ENCODE measurements around the gene CDC73. TPM values are rescaled to one million over a fixed set of nuclear protein-coding genes. Genes with fewer than 3 reads are reported as not detected.

Gene CDC73
- total RNA-seq, 4 donors from 2014 or later, result 26.2 to 208 (median 54.6) TPM

DNA sequence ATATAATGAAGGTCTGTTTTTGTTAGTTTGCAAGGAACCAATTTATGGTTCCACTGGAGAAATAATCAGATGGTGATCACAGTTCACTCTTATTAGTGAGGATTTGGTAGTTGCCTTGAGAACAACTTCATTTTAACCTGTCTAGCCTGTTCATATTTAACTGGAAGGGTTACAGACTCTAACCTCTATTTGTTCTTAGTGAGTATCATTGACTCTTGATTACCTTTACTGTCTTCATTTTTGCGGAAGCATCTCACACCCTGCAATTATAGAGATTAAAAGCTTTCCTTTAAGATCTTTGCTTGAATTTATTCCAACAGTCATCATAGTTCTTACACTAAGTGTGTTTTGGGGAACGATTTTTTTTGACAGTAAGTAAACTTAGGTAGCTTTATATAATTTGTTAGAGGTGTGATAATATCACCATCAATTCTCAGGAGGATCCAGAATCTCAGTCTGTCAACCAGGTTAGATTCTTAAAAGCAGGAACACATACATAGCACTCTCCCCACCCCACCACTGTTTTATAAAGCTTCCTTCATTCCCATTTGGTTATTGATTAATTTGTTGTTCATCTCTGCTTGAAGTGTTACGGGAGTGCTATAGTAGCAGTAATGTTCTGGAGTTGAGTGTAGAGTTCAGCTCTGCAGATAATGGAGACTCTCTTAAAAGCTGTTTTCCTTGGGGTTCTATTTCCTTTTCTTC is 34.4 kb downstream of the CDC73 start:
- in situ Hi-C loops (cut with MboI; ENCODE audit: low pct_ligation_motif_present in 1 of 4, low pct_unique_long_range_greater_than_20kb in 1 of 4, low sequenced_read_pairs in 3 of 4) (no loop called here), intact Hi-C loops (cut with DNase I; ENCODE audit: low total_unique reads) (no loop called here)
- DNase-seq, result no peak
- Histone ChIP-seq H3K36me3 (peaks cover 0 to 32% (median 2%) of the 10 kb centered on the region in 4 donors), H3K27me3 (no peaks in the 10 kb centered on the region), H3K9me3 (no peaks in the 10 kb centered on the region), H3K4me1 (peaks cover 0 to 25% (median 3%) of the 10 kb centered on the region in 4 donors), H3K4me3 (no peak overlapping the region), H3K27ac (no peak overlapping the region)
- 52 to 55% methylated on average over 3 of the region's 3 CpGs for WGBS, 2 donors (ENCODE audit: low coverage in 1 of 2)
- TF ChIP-seq POLR2AphosphoS5 (IDR thresholded peaks at IDR 0.05) (no peak), EP300 (IDR thresholded peaks at IDR 0.05; ENCODE audit: low read depth) (no peak), POLR2A (IDR thresholded peaks at IDR 0.05) (no peak), CTCF (IDR thresholded peaks at IDR 0.05) (no peak)

GRCh38 chr1:193156822-193157142 is 35.0 kb downstream of the CDC73 start:
- WGBS, 2 donors (ENCODE audit: low coverage in 1 of 2), result 43 to 78% methylated on average over 3 of the region's 3 CpGs
- Histone ChIP-seq H3K27me3 (no peaks in the 10 kb centered on the region), H3K36me3 (peaks cover 0 to 29% (median 2%) of the 10 kb centered on the region in 4 donors), H3K4me3 (no peak overlapping the region), H3K4me1 (peaks cover 0 to 25% (median 3%) of the 10 kb centered on the region in 4 donors), H3K27ac (no peak overlapping the region), H3K9me3 (no peaks in the 10 kb centered on the region)
- no peak for DNase-seq
- TF ChIP-seq POLR2AphosphoS5 (IDR thresholded peaks at IDR 0.05), result no peak
- intact Hi-C loops (cut with DNase I; ENCODE audit: low total_unique reads) (no loop called here), in situ Hi-C loops (cut with MboI; ENCODE audit: low pct_ligation_motif_present in 1 of 4, low pct_unique_long_range_greater_than_20kb in 1 of 4, low sequenced_read_pairs in 3 of 4) (no loop called here)

DNA sequence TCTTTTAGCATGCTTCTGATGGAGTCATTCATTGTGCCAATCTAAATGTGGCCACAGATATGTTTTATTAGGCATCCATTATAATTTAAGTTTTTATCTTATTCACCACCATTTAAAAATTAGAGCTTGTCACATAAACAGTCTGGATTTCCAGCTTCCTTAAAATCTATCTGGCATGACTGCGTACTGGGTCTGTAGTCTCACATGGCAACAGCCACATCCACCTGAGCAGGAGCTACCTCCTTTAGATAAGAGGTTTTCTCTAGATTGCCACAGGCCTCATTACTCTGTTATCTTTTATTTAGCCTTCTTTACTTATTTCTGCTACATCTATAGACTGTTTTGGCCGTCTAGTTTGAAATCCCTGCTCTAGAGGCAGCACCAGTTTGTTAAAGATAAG is 35.5 kb downstream of the CDC73 start:
- Histone ChIP-seq H3K4me1 (peaks cover 0 to 25% (median 3%) of the 10 kb centered on the region in 4 donors), H3K9me3 (no peaks in the 10 kb centered on the region), H3K36me3 (peaks cover 0 to 23% (median 1%) of the 10 kb centered on the region in 4 donors), H3K4me3 (no peak overlapping the region), H3K27ac (no peak overlapping the region), H3K27me3 (no peaks in the 10 kb centered on the region)
- DNase-seq, result no peak
- TF ChIP-seq CTCF (IDR thresholded peaks at IDR 0.05) (no peak), POLR2AphosphoS5 (IDR thresholded peaks at IDR 0.05) (no peak), POLR2A (IDR thresholded peaks at IDR 0.05) (no peak), EP300 (IDR thresholded peaks at IDR 0.05; ENCODE audit: low read depth) (no peak)
- WGBS, 2 donors (ENCODE audit: low coverage in 1 of 2), result 68 to 76% methylated on average over 2 of the region's 2 CpGs
- in situ Hi-C loops (cut with MboI; ENCODE audit: low pct_ligation_motif_present in 1 of 4, low pct_unique_long_range_greater_than_20kb in 1 of 4, low sequenced_read_pairs in 3 of 4) (no loop called here), intact Hi-C loops (cut with DNase I; ENCODE audit: low total_unique reads) (no loop called here)

GRCh38 chr1:193176113-193176512 is 54.3 kb downstream of the CDC73 start:
- TF ChIP-seq POLR2A (IDR thresholded peaks at IDR 0.05), result no peak
- TF ChIP-seq POLR2AphosphoS5 (IDR thresholded peaks at IDR 0.05), result no peak
- no peak for TF ChIP-seq CTCF (IDR thresholded peaks at IDR 0.05)
- TF ChIP-seq EP300 (IDR thresholded peaks at IDR 0.05; ENCODE audit: low read depth), result no peak
- in situ Hi-C loops (cut with MboI; ENCODE audit: low pct_ligation_motif_present in 1 of 4, low pct_unique_long_range_greater_than_20kb in 1 of 4, low sequenced_read_pairs in 3 of 4) (loop anchor here in 3 of 4 donors (5.0 to 25.0 kb wide), 2 partner anchors 1111 to 1116 kb away; no protein-coding TSS in a partner anchor), intact Hi-C loops (cut with DNase I; ENCODE audit: low total_unique reads) (no loop called here)
- Histone ChIP-seq H3K4me1 (peaks cover 0 to 17% (median 5%) of the 10 kb centered on the region in 4 donors), H3K27ac (no peak overlapping the region), H3K36me3 (no peaks in the 10 kb centered on the region), H3K4me3 (no peak overlapping the region), H3K27me3 (no peaks in the 10 kb centered on the region), H3K9me3 (no peaks in the 10 kb centered on the region)
- 60 to 73% methylated on average over 1 of the region's 1 CpG for WGBS, 2 donors (ENCODE audit: low coverage in 1 of 2)
- no peak for DNase-seq

All from transverse colon (tissue), 4 donors.